Stimulated activated CD8-positive, alpha-beta memory T cell treated with anti-CD3 and anti-CD28 coated beads, Interleukin-7, amount 100 ng/mL, for 24 hours (primary cell): ENCODE results near the gene CCNL2.

Experiments used
- DNase-seq: peaks from one replicate; pipeline ENCODE4 v3.0.0-alpha.2; 2020; ENCODE audit warnings: low read depth

CCNL2 gene

GRCh38 chr1:1356166-1356795 lies 42.9 kb downstream of the CCNL2 start:
- no peak for DNase-seq

- DNase-seq, result no peak
Measured at GRCh38 chr1:1355416-1355815, 43.7 kb downstream of the CCNL2 start.

GRCh38 chr1:1354271-1355247 lies 44.6 kb downstream of the CCNL2 start:
- DNase-seq, result no peak

- no peak for DNase-seq
Measured at GRCh38 chr1:1353389-1354151, 45.6 kb downstream of the CCNL2 start.

- no peak for DNase-seq
Measured at GRCh38 chr1:1352786-1353388, 46.2 kb downstream of the CCNL2 start.

- DNase-seq, result no peak
Measured at GRCh38 chr1:1351511-1352427, 47.4 kb downstream of the CCNL2 start.

GRCh38 chr1:1349256-1350012 lies 49.7 kb downstream of the CCNL2 start, which contains the start of gene DVL1:
DVL1 (minus strand) TSS chr1:1349418; CDS start chr1:1349065, 353 bp downstream.
- peak; percentile 38 for DNase-seq

GRCh38 chr1:1348420-1349255 lies 50.5 kb downstream of the CCNL2 start:
- no peak for DNase-seq

GRCh38 chr1:1347663-1348419 lies 51.3 kb downstream of the CCNL2 start:
- no peak for DNase-seq

- DNase-seq, result no peak
Measured at GRCh38 chr1:1347026-1347595, 52.0 kb downstream of the CCNL2 start.

GRCh38 chr1:1346501-1346890 lies 52.6 kb downstream of the CCNL2 start:
- no peak for DNase-seq

- DNase-seq, result no peak
Measured at GRCh38 chr1:1345860-1346500, 53.2 kb downstream of the CCNL2 start.

GRCh38 chr1:1345384-1345783 lies 53.8 kb downstream of the CCNL2 start:
- no peak for DNase-seq

GRCh38 chr1:1344655-1345361 lies 54.3 kb downstream of the CCNL2 start:
- peak; percentile 30 for DNase-seq

GRCh38 chr1:1343811-1344421 lies 55.2 kb downstream of the CCNL2 start:
- no peak for DNase-seq

GRCh38 chr1:1342584-1343115 lies 56.5 kb downstream of the CCNL2 start:
- DNase-seq, result no peak
